Measurements from ENCODE around the gene SH3BGRL2.

Gene SH3BGRL2

DNA sequence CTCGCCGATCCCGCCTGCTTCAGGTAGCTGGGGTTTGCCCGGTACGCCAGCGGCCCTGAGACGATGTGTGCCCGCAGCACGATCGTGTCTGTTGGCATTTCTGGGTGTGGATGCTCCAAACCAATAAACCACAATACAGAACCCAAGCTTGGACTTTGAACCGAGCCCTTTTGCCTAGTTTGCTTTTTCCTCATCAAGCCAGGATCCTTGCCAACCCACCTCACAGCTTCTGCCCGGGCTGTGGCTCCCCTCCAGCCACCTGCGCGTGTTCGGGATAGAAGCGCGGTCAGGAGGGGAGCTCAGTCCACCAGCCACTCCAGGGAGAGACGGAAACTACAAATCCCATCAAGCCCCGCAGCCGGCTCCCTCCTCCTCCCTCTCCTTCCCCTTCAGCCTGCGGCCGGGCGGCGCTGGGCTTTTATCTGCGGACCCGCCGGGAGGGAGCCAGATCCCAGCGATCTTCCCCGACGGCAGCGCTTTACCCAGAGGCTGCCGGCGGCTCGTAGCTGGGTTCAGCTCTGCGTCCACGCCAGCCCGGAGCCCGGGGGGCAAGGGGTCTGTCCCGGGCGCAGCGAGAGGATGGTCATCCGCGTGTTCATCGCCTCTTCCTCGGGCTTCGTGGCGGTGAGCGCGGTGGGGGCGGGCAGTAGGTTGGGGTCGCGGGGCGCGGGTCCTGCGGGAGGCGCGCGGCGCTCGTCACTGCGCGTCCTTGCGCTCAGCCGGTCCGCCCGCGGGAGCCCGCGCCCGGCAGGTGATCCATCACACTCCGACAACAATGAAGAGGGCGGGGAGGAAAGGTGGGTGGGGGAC lies at the start of gene SH3BGRL2:
Gene SH3BGRL2 (plus strand): TSS at position 447 of the 810 bp plus-strand sequence. CDS start 133 bp downstream, at position 580.
- peak; percentile 64 for DNase-seq

DNA sequence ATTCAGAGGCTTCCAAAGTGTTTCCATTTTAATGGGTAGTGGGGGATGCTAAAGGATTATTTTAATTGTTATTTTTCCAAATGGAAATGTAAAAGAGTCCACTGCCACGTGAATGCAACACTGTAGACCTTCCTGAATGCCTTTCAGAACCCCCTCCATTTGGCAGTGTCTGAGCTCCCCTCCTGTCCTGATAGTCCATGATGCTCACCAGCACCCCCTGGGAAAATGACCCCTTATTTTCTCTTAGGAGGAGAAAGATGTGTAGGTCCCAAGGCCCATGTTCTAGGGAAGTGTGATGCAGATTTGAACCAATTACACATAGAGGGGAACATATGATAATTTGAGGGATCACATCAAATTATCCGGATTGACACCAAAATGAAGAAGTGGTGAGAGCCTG lies 46.8 kb upstream of the SH3BGRL2 start:
- no peak for DNase-seq

DNA sequence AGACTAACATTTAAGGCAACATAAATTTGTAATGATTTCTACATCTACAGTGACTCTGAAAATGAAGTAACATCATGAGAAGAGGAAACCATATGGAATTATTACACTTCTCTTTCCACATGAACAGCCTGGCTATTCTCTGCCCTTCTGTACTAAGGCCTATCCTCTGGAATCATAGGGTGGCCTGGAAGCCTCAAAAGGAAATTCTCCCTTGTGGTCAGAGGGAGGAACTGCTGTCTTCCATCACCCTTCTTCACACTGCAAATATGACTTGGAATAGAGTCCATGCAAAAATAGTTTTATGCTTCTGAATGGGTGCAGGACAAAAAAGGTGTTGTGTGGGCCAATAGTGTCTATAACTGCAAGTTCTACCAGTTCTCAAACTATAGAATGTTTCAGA lies 44.6 kb upstream of the SH3BGRL2 start:
- DNase-seq = no peak

DNA sequence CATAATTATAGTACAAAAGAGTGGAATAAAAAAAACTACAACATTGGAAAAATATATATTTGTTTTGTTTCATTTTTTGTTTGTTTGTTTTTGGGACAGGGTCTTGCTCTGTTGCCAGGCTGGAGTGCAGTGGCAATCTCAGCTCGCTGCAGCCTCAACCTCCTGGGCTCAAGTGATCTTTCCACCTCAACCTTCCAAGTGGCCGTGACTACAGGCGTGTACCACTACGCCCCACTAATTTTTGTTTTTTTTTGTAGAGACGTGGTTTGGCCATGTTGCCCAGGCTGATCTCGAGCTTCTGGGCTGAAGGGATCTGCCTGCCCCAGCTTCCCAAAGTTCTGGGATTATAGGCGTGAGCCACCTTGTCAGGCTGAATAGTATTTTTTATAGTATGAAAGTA lies 41.4 kb upstream of the SH3BGRL2 start:
- no peak for DNase-seq

DNA sequence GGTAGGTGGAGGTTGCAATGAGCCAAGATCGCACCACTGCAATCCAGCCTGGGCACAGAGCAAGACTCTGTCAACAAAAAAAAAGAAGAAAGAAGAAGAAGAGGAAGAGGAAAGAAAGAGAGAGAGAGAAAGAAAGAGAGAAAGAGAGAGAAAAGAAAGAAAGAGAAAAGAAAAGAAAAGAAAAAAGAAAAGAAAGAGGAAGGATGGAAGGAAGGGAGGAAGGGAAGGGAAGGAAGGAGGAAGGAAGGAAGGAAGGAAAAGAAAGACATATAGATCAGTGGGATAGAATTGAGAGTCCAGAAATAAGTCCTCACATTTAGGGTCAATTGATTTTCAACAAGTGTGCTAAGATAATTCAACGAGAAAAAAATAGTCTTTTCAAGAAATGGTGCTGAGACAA lies 34.0 kb upstream of the SH3BGRL2 start:
- DNase-seq = no peak

DNA sequence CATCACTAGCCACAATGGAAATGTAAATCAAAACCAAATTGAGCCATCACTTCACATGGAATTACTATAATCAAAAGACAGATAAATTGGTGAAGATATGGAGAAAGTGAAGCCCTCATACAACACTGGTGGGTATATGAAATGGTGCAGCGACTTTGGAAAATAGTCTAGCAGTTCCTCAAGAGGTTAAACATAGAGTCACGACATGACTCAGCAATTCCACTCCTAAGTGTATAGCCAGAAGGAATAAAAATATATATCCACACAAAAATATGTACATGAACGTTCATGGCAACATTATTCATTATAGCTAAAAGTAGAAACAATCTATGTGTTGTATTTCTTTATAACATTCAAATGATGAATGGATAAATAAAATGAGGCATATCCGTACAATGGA lies 33.1 kb upstream of the SH3BGRL2 start:
- no peak for DNase-seq

DNA sequence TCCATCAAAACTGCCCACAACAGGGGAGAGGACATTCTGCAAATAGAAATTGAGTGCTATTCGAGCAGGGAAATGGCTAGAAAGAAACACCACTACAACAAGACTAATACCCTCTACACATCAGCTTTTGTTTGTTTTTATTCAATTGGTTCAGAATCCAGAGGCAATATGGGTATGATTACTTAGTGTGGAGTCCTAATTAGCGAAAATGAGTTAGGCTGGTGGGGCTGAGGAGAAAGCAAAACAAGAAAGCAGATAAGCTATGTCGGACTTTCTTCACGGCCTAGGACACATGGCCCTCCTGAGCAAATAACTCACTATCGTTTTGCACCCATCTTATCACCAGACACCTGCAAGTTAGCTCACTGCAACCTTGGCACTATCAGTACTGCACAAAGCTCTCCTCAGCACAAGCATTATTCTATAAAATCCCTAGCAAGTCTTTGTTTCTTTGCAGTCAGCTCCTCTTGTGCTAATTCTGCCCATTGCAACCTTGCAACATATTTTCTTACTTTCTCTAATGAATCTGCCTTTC lies 31.3 kb upstream of the SH3BGRL2 start:
- no peak for DNase-seq

DNA sequence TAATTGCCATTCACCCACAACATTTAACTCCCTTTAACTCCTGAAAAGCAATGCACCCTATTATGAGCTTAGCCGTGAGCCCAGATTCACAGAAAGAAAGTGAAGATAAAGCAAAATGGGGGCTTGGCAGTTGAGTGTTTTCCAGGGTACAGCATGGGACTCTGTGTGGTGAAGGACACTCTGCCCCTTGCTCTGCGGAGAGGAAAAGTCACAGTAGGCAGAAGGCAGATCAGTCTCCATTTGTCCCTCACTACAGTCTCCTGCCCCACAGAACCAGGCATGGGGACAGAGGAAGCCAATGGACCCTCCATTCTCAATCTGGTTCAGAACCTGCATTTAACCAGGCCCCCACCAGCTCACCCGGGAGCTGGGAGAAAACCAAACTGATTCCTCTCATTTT lies 30.8 kb upstream of the SH3BGRL2 start:
- DNase-seq = no peak

DNA sequence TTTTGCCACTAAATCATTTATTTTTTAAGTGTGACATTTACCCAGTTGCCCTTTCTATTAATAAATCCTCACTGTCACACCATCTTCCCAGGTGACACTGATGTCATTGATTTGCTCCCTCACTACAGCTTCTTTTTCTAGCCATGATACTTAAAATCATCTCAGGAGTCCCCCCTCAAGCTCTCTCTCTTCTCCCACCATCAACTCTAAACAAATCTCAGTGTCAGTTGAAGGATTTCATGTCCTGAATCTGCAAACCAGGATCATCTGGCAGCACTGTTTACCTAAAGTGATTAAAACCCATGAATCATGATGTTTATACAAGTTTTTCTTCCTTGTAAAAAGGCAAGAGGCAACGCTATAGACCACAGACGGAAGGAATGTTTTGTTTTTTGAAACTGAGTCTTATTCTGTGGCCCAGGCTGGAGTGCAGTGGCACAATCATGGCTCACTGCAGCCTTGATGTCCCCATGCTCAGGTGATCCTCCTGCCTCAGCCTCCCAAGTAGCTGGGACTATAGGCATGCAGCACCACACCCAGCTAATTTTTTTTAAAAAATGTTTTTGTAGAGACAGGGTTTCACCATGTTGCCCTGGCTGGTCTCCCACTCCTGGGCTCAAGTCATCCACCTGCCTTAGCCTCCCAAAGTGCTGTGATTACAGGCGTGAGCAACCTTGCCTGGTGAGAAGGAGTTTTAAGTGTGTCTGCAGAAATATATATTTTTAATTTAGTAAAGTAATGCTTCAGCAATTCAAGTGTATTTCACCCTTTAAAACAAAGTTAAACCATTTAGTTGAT lies 30.1 kb upstream of the SH3BGRL2 start:
- no peak for DNase-seq

DNA sequence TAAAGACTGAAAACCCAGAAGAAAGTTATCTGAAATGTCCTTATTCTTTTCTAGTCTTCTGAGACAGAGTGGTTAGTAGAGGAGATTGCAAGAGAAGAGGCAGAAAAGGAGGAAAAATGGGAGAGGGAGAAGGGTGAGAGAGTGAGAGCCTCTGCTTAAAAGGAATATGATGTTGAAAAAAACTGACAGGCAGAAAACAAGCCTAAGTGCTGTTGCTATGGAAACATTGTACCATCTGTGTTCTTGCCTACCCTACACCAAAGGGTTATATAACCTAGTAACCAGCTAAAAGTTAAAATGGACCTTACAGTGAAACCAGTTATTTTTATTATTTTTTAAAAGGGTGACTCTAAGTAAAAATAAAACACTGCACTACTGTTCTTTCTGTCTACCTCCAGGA lies 28.3 kb upstream of the SH3BGRL2 start:
- no peak for DNase-seq

DNA sequence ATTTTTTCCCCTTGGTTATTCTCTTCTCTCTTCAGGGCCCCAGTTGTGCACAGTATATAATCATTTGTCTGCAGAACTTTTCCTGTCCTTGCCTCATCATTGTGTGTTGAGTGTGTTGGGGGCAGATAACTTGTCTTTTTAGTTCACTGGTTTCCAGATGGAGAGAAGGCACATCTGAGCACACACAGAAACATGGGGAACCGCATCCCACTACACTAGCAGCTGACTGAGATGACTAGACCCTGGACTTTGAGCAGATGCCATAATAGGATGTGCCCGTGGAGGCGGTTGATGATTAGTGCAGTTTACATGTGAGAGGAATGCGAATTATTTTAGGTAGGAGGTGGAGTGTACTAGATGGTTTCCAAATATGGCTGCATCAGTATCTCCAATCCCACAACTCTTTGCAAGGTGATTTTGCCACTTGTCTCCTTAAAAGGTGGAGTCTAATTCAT lies 26.5 kb upstream of the SH3BGRL2 start:
- DNase-seq = no peak

DNA sequence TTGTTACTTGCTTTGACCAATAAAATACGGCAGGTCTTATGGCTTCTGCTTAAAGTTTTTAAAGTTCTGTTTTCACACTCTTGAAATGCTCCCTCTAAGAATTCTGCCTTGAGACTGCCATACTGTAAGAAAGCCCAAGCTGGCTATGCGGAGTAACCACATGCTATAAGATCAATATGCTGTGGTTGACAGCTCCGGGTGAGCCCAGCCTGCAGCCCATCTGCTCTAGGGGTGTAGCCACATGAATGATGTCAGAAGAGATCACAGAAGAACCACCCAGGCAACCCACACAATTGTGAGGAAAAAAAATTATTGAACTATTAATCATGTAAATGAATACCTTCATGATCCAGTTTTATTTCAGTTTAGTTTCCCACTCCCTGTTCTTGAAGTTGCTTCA lies 26.1 kb upstream of the SH3BGRL2 start:
- DNase-seq = no peak

DNA sequence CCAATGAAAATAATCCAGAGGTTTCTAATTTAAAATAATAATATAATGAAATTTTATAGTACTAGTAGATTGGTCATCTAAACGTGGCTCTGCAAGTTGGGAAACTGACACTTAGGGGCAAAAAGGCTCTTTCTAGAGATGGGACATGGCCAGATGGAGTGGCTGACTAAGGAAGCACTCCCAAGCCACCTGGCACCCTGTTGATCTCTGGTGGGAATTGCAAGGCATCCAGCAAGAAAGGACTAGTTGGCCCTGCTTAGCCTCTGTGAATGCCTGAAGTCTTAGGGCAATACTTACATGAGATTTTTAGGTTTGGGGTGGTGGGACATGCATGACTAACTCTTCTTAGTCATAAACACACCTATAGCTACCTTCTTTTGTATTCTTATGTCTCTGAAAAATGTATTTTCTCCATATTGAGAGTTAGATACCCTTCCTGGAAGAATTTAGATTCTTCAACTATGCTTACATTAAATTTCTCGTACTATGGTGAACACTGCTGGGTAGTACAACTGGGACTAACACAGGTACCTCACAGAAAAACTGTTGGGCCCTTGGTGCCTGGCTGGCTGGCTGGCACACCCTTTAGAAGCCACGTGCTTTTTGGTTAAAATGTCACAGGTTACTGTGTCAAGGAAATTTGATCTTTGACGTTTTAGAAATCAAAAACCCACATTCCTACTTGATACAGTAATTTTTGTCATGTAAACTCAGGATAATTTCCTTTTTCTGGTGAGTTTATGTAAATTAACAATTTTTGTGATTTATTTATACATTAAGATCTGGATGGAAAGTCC lies 25.0 kb upstream of the SH3BGRL2 start:
- no peak for DNase-seq

DNA sequence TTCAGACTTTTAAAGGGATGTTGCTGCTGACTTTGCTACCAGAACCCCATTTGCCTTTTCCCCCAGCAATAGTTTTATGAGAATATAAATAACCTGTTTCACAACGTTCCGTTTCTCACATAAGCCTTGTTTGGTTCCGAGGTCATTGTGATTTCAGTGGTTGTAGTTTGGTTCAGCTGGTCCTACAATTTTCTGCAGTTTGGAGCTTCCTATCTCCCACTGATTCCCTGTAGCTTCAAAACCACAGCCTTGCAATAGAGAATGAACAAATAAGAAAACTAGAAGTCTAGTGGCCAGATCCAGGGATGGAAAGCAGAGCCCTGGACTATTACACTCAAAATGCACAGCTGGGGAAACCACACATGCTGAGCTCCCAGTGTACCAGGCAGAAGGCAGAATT lies 24.1 kb upstream of the SH3BGRL2 start:
- no peak for DNase-seq

DNA sequence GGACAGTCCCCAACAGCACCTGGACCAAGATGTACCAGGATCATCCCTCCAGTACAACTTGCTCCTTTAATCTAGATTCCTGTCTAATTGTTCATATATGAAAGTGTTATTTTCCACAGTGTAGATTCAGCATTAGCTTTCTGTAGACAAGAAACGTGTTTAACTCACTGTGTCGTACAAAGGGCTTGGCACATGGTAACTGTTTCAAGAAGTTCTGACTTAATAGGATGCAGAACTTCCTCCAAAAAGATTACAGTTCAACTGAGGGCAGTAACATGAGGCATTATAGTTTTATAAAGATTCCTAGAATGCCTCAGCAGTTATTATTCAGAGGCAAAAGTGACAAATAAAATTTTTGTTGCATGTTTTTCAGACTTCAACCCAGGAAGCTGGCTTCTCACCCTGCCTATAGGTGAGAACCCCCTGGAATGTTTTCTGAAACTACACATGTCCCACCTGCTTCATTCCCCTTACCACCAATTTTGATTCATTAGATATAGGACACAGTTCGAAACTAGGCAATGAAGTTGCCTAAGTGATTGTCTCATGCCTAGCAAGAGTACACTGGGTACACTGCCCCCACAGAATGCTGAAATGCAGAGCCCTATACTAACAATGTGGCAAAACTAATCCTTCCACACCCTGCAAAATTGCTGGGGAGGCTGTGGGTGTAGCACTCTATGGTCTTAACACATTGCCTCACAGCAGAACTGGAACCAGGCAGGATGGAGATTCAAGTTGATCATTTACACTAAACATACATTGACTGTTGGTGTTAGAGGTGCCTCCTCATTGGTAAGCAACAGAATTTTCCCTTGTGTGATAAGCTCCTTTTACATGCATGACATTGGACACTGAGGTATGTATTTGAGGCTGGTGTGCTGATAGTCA lies 22.6 kb upstream of the SH3BGRL2 start:
- DNase-seq = no peak

DNA sequence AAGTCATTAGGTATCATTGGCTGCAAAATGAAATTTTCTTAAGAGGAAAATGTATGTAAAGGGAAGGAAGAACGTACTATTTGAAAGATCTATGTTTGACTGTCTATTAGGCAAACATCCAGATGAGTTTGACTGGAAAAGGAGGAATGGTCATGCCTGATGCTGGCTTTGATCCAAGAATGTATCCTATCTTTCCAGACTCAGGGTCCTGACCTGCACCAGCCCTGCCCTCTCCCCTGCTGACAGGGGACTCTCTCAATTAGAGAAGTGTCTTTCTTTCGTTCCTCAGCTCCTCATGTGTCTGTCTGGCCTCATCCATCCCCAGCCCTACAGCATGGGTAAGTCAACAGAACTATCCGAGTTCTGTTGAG lies 21.9 kb upstream of the SH3BGRL2 start:
- no peak for DNase-seq

DNA sequence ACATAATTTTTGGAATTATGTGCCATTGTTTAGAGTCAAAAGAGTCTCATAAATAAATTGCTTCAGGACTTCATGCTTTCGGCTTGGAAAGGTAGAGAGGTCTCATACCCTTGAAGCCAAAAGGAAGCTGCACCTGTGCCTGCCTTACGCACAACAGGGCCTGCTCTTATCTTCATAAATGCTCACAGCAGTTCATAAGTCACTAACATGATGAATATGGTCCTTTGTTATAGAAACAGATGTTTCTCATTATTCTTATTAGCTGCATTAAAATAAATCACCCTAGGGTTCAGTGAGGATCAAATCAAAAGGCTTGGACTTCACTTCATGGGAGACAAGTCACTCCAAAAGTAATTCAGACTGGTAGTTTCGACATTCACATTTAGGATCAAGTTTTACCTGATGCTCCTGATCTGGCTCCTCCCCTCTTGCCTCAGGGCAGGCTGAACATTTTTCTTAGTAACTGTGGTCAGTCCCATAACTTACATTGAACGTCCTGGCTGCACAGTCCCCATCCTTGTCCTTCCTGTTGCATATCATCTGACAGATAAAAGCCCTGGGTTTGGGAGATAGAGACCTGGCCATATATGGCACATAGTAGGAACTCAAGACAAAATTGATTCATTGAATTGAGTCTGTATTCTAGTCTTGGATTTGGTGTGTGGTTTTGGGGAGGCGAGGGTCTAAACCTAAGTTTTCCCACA lies 20.7 kb upstream of the SH3BGRL2 start:
- no peak for DNase-seq

DNA sequence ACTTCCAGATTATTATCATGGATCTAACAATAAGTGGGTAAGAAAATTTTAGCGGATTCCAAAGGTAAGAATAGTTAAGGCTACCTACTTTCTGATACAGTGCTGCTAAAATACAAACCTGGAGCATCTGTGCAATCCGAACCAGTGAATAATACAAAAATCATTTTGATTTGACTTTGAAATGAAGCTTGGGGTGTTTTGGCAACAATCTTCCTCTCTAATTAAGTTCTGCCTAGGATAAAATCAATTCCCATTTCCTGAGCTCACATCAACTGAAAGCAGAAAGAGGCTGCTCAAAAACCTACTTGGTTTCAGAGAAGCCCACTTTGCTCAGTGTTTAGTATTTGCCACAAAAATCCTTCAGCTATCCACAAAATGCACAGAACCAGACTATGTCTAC lies 18.7 kb upstream of the SH3BGRL2 start:
- no peak for DNase-seq

DNA sequence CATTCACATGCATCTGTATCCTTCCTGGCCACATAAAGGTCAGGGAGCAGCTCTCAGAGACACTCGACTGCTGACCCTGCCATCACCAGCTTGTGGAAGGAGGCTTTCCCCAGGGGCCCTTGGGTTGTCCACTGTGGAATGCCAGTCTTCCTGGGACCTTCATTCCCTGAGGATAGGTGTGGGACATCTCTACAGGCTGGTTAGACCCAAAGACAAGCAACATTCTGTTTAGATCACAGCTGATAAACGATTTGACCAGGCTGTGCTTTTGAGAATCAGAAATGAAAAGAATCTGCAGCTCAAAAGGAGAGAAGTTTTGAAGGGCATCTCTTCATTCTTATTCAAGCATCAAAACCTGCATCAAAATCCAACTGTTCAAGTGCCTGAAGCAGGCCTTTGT lies 18.2 kb upstream of the SH3BGRL2 start:
- DNase-seq = no peak

DNA sequence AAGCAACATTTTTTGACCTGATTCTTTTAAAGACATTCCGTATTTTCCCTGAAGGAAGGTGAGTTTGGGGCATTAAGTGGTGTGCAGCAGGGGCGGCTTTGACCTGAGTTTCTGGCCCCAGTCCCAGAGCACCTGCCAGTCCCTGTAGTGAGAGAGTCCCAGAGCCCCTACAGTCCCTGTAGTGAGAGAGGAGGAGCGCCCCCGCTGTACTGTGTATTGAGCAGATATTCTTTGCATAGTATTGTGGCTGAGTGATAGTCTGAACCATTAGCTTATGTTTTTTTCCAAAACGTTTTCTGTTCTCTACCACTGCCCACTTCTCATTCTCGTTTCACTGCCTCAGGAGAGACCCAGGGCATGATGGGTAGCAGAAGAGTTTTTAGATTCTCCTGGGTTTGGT lies 17.2 kb upstream of the SH3BGRL2 start:
- DNase-seq = no peak
